Measurements from ENCODE around the gene FGF12.

The FGF12 gene

GRCh38 chr3:192444096-192444790 lies 283.1 kb downstream of the FGF12 start:
- TF ChIP-seq Cebpa-rat (IDR thresholded peaks at IDR 0.05), result no peak
- Histone ChIP-seq H3K9ac (no peak overlapping the region), H4K20me1 (no peaks in the 10 kb centered on the region), H3K27me3 (no peaks in the 10 kb centered on the region), H3K9me3 (replicated peaks in 1 of 11) (no peaks in the 10 kb centered on the region), H3K4me1 (no peaks in the 10 kb centered on the region), H3K27ac (no peak overlapping the region), H3K4me2 (no peak overlapping the region), H3K4me3 (no peak overlapping the region), H3K36me3 (no peaks in the 10 kb centered on the region)

GRCh38 chr3:192435241-192435640 lies 292.1 kb downstream of the FGF12 start:
- no peaks in the 10 kb centered on the region for H4K20me1 ChIP-seq
- no peak overlapping the region for H3K4me2 ChIP-seq

DNA sequence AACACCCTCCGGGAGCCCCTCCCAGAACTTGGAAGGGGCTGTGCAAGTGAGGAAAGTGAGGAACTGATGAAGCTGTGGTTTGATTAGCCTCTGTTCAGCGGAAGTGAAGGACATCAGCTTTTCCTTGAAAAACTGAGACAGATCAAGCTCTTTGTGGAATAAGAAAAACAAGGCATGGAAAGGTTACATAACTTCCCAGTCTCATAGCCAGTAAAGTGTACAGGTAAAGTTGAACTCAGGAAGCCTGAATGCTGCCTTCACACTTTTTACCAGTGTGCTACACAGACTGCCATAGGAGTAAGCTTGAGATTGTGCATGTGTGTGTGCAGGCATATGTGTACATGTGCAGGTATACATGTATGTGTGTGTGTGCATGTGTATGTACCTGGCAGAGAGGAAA lies 293.2 kb downstream of the FGF12 start:
- no peak for TF ChIP-seq Cebpa-rat (IDR thresholded peaks at IDR 0.05)
- Histone ChIP-seq H3K9ac (no peak overlapping the region), H3K9me3 (replicated peaks in 1 of 11) (0 out of 22 replicates have a peak, but pooled peaks cover 0 to under 1% (median 0%) of the 10 kb centered on the region in 11 experiments), H3K4me1 (no peaks in the 10 kb centered on the region), H3K36me3 (no peaks in the 10 kb centered on the region), H3K4me3 (no peak overlapping the region), H3K4me2 (no peak overlapping the region), H3K27me3 (no peaks in the 10 kb centered on the region), H3K27ac (no peak overlapping the region), H4K20me1 (no peaks in the 10 kb centered on the region)

More at GRCh38 chr3:192435241-192435640, 292.1 kb downstream of the FGF12 start:
- H3K27me3 ChIP-seq, result no peaks in the 10 kb centered on the region
- H3K9me3 ChIP-seq (replicated peaks in 1 of 11), result no peaks in the 10 kb centered on the region
- H3K9ac ChIP-seq, result no peak overlapping the region
- no peak for TF ChIP-seq Cebpa-rat (IDR thresholded peaks at IDR 0.05)
- no peaks in the 10 kb centered on the region for H3K36me3 ChIP-seq
- H3K4me1 ChIP-seq, result no peaks in the 10 kb centered on the region
- no peak overlapping the region for H3K27ac ChIP-seq
- H3K4me3 ChIP-seq, result no peak overlapping the region

GRCh38 chr3:192433704-192434103 lies 293.6 kb downstream of the FGF12 start:
- 0 out of 22 replicates have a peak, but pooled peaks cover 0 to 5% (median 0%) of the 10 kb centered on the region in 11 experiments for H3K9me3 ChIP-seq (replicated peaks in 1 of 11)
- H3K27ac ChIP-seq, result no peak overlapping the region
- no peaks in the 10 kb centered on the region for H3K27me3 ChIP-seq
- H3K9ac ChIP-seq, result no peak overlapping the region
- H3K4me1 ChIP-seq, result no peaks in the 10 kb centered on the region
- no peaks in the 10 kb centered on the region for H4K20me1 ChIP-seq
- H3K4me3 ChIP-seq, result no peak overlapping the region
- no peaks in the 10 kb centered on the region for H3K36me3 ChIP-seq
- no peak for TF ChIP-seq Cebpa-rat (IDR thresholded peaks at IDR 0.05)
- no peak overlapping the region for H3K4me2 ChIP-seq

DNA sequence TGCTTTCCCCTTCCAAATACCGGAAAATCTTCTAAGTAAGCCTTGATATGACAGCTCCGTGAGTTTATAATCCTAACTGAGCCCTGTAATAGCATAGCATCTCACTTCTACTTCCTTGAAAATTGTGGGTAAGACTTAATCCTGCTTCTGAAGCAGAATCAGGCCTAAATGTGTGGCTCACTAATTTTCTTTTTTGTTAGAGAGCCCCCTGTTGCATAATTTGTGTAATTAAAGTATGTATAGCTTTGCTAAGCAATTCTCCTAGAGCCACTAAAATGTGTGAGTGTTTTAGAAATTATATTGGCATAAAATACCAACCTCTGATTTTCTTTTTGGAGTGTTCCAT lies 304.4 kb downstream of the FGF12 start:
- Histone ChIP-seq H3K27ac (no peak overlapping the region), H3K36me3 (no peaks in the 10 kb centered on the region), H4K20me1 (no peaks in the 10 kb centered on the region), H3K9me3 (replicated peaks in 1 of 11) (no peaks in the 10 kb centered on the region), H3K9ac (no peak overlapping the region), H3K4me1 (no peaks in the 10 kb centered on the region), H3K27me3 (no peaks in the 10 kb centered on the region), H3K4me3 (no peak overlapping the region), H3K4me2 (no peak overlapping the region)
- no peak for TF ChIP-seq Cebpa-rat (IDR thresholded peaks at IDR 0.05)

- no peak overlapping the region for H3K4me3 ChIP-seq
- no peaks in the 10 kb centered on the region for H3K27me3 ChIP-seq
- no peak overlapping the region for H3K4me2 ChIP-seq
Observed at GRCh38 chr3:192422321-192422996, 304.9 kb downstream of the FGF12 start.

GRCh38 chr3:192419312-192419711 lies 308.0 kb downstream of the FGF12 start:
- H3K4me2 ChIP-seq, result no peak overlapping the region
- no peaks in the 10 kb centered on the region for H3K9me3 ChIP-seq (replicated peaks in 1 of 11)
- H3K36me3 ChIP-seq, result no peaks in the 10 kb centered on the region
- no peak for TF ChIP-seq Cebpa-rat (IDR thresholded peaks at IDR 0.05)
- no peaks in the 10 kb centered on the region for H3K4me1 ChIP-seq
- no peaks in the 10 kb centered on the region for H4K20me1 ChIP-seq
- no peak overlapping the region for H3K4me3 ChIP-seq
- no peak overlapping the region for H3K27ac ChIP-seq
- no peaks in the 10 kb centered on the region for H3K27me3 ChIP-seq
- no peak overlapping the region for H3K9ac ChIP-seq

More at GRCh38 chr3:192422321-192422996, 304.9 kb downstream of the FGF12 start:
- Histone ChIP-seq H3K9ac (no peak overlapping the region), H3K4me1 (no peaks in the 10 kb centered on the region), H3K9me3 (replicated peaks in 1 of 11) (no peaks in the 10 kb centered on the region), H4K20me1 (no peaks in the 10 kb centered on the region), H3K36me3 (no peaks in the 10 kb centered on the region), H3K27ac (no peak overlapping the region)
- TF ChIP-seq Cebpa-rat (IDR thresholded peaks at IDR 0.05), result no peak

- Histone ChIP-seq H3K4me2 (no peak overlapping the region), H3K9ac (no peak overlapping the region), H3K36me3 (no peaks in the 10 kb centered on the region), H3K4me1 (no peaks in the 10 kb centered on the region), H3K27me3 (no peaks in the 10 kb centered on the region), H4K20me1 (no peaks in the 10 kb centered on the region), H3K4me3 (no peak overlapping the region), H3K27ac (no peak overlapping the region), H3K9me3 (replicated peaks in 1 of 11) (no peaks in the 10 kb centered on the region)
- TF ChIP-seq Cebpa-rat (IDR thresholded peaks at IDR 0.05), result no peak
Observed at GRCh38 chr3:192417559-192418055, 309.7 kb downstream of the FGF12 start.

- Histone ChIP-seq H3K4me3 (no peak overlapping the region), H3K4me2 (no peak overlapping the region), H3K36me3 (no peaks in the 10 kb centered on the region)
Observed at GRCh38 chr3:192417017-192417416, 310.3 kb downstream of the FGF12 start.

GRCh38 chr3:192413461-192413860 lies 313.9 kb downstream of the FGF12 start:
- H4K20me1 ChIP-seq, result no peaks in the 10 kb centered on the region
- TF ChIP-seq Cebpa-rat (IDR thresholded peaks at IDR 0.05), result no peak
- no peaks in the 10 kb centered on the region for H3K36me3 ChIP-seq
- H3K4me2 ChIP-seq, result no peak overlapping the region
- no peak overlapping the region for H3K9ac ChIP-seq
- H3K9me3 ChIP-seq (replicated peaks in 1 of 11), result peaks cover 15 to 22% (median 20%) of the 10 kb centered on the region in 11 experiments
- no peak overlapping the region for H3K27ac ChIP-seq
- H3K4me1 ChIP-seq, result no peaks in the 10 kb centered on the region
- H3K4me3 ChIP-seq, result no peak overlapping the region
- H3K27me3 ChIP-seq, result no peaks in the 10 kb centered on the region

More at GRCh38 chr3:192417017-192417416, 310.3 kb downstream of the FGF12 start:
- TF ChIP-seq Cebpa-rat (IDR thresholded peaks at IDR 0.05), result no peak
- Histone ChIP-seq H3K9ac (no peak overlapping the region), H3K27ac (no peak overlapping the region), H3K9me3 (replicated peaks in 1 of 11) (no peaks in the 10 kb centered on the region), H3K4me1 (no peaks in the 10 kb centered on the region), H4K20me1 (no peaks in the 10 kb centered on the region), H3K27me3 (no peaks in the 10 kb centered on the region)

All from BLaER1 treated with 17β-estradiol and CSF1 and Interleukin-3, amounts not matched to agents 10 nM and 100 nM (cell line).